H1 (cell line): ENCODE measurements around the gene GAPT. TPM values are rescaled to one million over a fixed set of nuclear protein-coding genes. Genes with fewer than 3 reads are reported as not detected.

Source experiments
- CTCF ChIA-PET: fragments of 300-600 bp; sonication (Branson Sonifier 250); formaldehyde crosslinking; loops from one replicate; lab custom pipeline; 2021; ENCODE audit not compliant: partially characterized antibody; lab: Charles Lee
- POLR2A ChIA-PET: fragments of 300-600 bp; sonication (Branson Sonifier 250); formaldehyde crosslinking; loops from one replicate; lab custom pipeline; 2021; ENCODE audit warnings: inconsistent platforms; ENCODE audit not compliant: partially characterized antibody; lab: Charles Lee
- DNase-seq, 2 experiments: peaks; one replicate each; pipeline versions ENCODE4 v3.0.0 to v3.0.0-alpha.2; 2010 to 2022; ENCODE audit warnings: low spot score in 2 of 2, low read depth in 1 of 2, mixed read lengths in 1 of 2
- FAIRE-seq: peaks from 2 replicates; lab custom pipeline; 2011; peaks lifted over from hg19 to GRCh38; lab: Jason Lieb, UNC
- H2AFZ ChIP-seq: 2 replicates; pipeline ENCODE4 v1.8.1; 2012; ENCODE audit warnings: low read length, inconsistent platforms
- H2AK5ac ChIP-seq: 2 replicates; pipeline ENCODE4 v1.6.1; 2013; ENCODE audit warnings: low read depth, low read length
- H2BK120ac ChIP-seq: replicated peaks from 2 replicates; pipeline ENCODE3; 2013; ENCODE audit warnings: low read depth, low read length, inconsistent platforms
- H2BK12ac ChIP-seq: 2 replicates; pipeline ENCODE4 v1.6.1; 2013; ENCODE audit warnings: low read depth, low read length
- H2BK15ac ChIP-seq: 2 replicates; pipeline ENCODE4 v1.6.1; 2013; ENCODE audit warnings: low read length
- H2BK20ac ChIP-seq: 2 replicates; pipeline ENCODE4 v1.6.1; 2013; ENCODE audit warnings: low read length
- H2BK5ac ChIP-seq: 2 replicates; pipeline ENCODE4 v1.6.1; 2013; ENCODE audit warnings: low read depth, low read length
- H3K14ac ChIP-seq: 2 replicates; pipeline ENCODE4 v1.6.1; 2013; ENCODE audit warnings: inconsistent platforms; ENCODE audit not compliant: insufficient read length
- H3K18ac ChIP-seq: 2 replicates; pipeline ENCODE4 v1.6.1; 2013; ENCODE audit warnings: low read length; ENCODE audit errors: extremely low read depth
- H3K23ac ChIP-seq: 2 replicates; pipeline ENCODE4 v1.6.1; 2013; ENCODE audit warnings: inconsistent platforms; ENCODE audit not compliant: insufficient read length
- H3K23me2 ChIP-seq: 2 replicates; pipeline ENCODE4 v1.6.1; 2013; ENCODE audit warnings: low read depth, low read length
- H3K27ac ChIP-seq: 2 replicates; pipeline ENCODE4 v1.6.1; 2011; ENCODE audit warnings: low read depth, low read length, inconsistent platforms
- H3K27me3 ChIP-seq, 4 experiments: replicated peaks in 1 of 4; 1 replicate in 1 of 4; 2 replicates in 3 of 4; pipeline versions ENCODE4 v1.6.1 to v1.8.1; 2011 to 2013; ENCODE audit warnings: low read length in 3 of 4, mild to moderate bottlenecking in 3 of 4, inconsistent platforms in 2 of 4, mixed read lengths in 2 of 4, moderate library complexity in 1 of 4; ENCODE audit not compliant: control insufficient read depth in 3 of 4, insufficient read depth in 3 of 4; ENCODE audit errors: extremely low read depth in 1 of 4
- H3K36me3 ChIP-seq, 4 experiments: 2 replicates each; pipeline versions ENCODE4 v1.6.1 to v1.8.1; 2011 to 2013; ENCODE audit warnings: mild to moderate bottlenecking in 4 of 4, low read length in 3 of 4, moderate library complexity in 2 of 4, control low read depth in 1 of 4, inconsistent platforms in 1 of 4; ENCODE audit not compliant: insufficient read depth in 4 of 4, control insufficient read depth in 2 of 4
- H3K4ac ChIP-seq: replicated peaks from 2 replicates; pipeline ENCODE3; 2013; ENCODE audit warnings: low read length, low read depth, mixed read lengths, inconsistent platforms; ENCODE audit not compliant: insufficient read length
- H3K4me1 ChIP-seq, 4 experiments: replicated peaks in 1 of 4; 1 replicate in 1 of 4; 2 replicates in 3 of 4; pipeline versions ENCODE4 v1.6.1 to v1.8.1; 2011 to 2013; ENCODE audit warnings: low read length in 3 of 4, inconsistent platforms in 2 of 4, mixed read lengths in 1 of 4; ENCODE audit not compliant: insufficient read depth in 4 of 4, control insufficient read depth in 3 of 4
- H3K4me2 ChIP-seq, 2 experiments: 2 replicates each; pipeline versions ENCODE4 v1.6.1 to v1.8.1; 2011 to 2013; ENCODE audit warnings: low read depth in 2 of 2, low read length in 2 of 2, control low read depth in 1 of 2, inconsistent platforms in 1 of 2, mild to moderate bottlenecking in 1 of 2; ENCODE audit not compliant: insufficient read depth in 1 of 2
- H3K4me3 ChIP-seq, 4 experiments: fragments of 200-600, 300-600 bp in 1 of 4; sonication (generic), shearing (Covaris generic), sonication (Bioruptor Twin) in 1 of 4; 2 replicates each; pipeline versions ENCODE4 v1.5.1 to v1.8.1; 2011 to 2016; ENCODE audit warnings: low read length in 4 of 4, low read depth in 3 of 4, control low read depth in 2 of 4, inconsistent platforms in 2 of 4, mild to moderate bottlenecking in 2 of 4, mixed read lengths in 1 of 4, moderate library complexity in 1 of 4; ENCODE audit not compliant: insufficient read depth in 2 of 4; ENCODE audit errors: extremely low read depth in 1 of 4
- H3K56ac ChIP-seq: replicated peaks from 2 replicates; pipeline ENCODE3; 2013; ENCODE audit warnings: low read depth, mild to moderate bottlenecking, mixed read lengths, low read length, inconsistent platforms; ENCODE audit not compliant: insufficient read length
- H3K79me1 ChIP-seq: 2 replicates; pipeline ENCODE4 v1.6.1; 2013; ENCODE audit warnings: low read depth, low read length, control low read depth
- H3K79me2 ChIP-seq, 2 experiments: 2 replicates each; pipeline versions ENCODE4 v1.6.1 to v1.8.1; 2012 to 2013; ENCODE audit warnings: low read length in 2 of 2, mild to moderate bottlenecking in 2 of 2, inconsistent platforms in 1 of 2; ENCODE audit not compliant: insufficient read depth in 2 of 2, control insufficient read depth in 1 of 2
- H3K9ac ChIP-seq, 4 experiments: replicated peaks in 1 of 4; 1 replicate in 1 of 4; 2 replicates in 3 of 4; pipeline versions ENCODE4 v1.6.1 to v1.8.1; 2011 to 2013; ENCODE audit warnings: low read depth in 3 of 4, low read length in 3 of 4, control low read depth in 2 of 4, mild to moderate bottlenecking in 2 of 4, moderate library complexity in 2 of 4, inconsistent platforms in 1 of 4; ENCODE audit errors: extremely low read depth in 1 of 4
- H3K9me3 ChIP-seq, 2 experiments: 2 replicates each; pipeline versions ENCODE4 v1.6.1 to v1.8.1; 2012 to 2013; ENCODE audit warnings: mild to moderate bottlenecking in 2 of 2, moderate library complexity in 2 of 2, control low read depth in 1 of 2, inconsistent platforms in 1 of 2, low read depth in 1 of 2, low read length in 1 of 2, mixed read lengths in 1 of 2; ENCODE audit not compliant: insufficient read depth in 2 of 2
- H4K20me1 ChIP-seq, 2 experiments: replicated peaks in 1 of 2; 2 replicates each; pipeline versions ENCODE3 to v1.8.1; 2011 to 2013; ENCODE audit warnings: inconsistent platforms in 2 of 2, low read length in 2 of 2, mild to moderate bottlenecking in 1 of 2; ENCODE audit not compliant: insufficient read depth in 2 of 2, control insufficient read depth in 1 of 2
- H4K5ac ChIP-seq: 2 replicates; pipeline ENCODE4 v1.6.1; 2013; ENCODE audit warnings: low read length, low read depth, mixed read lengths, inconsistent platforms; ENCODE audit not compliant: insufficient read length
- H4K8ac ChIP-seq: 2 replicates; pipeline ENCODE4 v1.8.0; 2013; ENCODE audit warnings: mild to moderate bottlenecking, moderate library complexity, low read length, inconsistent platforms; ENCODE audit not compliant: insufficient read depth; ENCODE audit errors: extremely low read depth
- H4K91ac ChIP-seq: replicated peaks from 2 replicates; pipeline ENCODE3; 2013; ENCODE audit warnings: low read length, mixed read lengths, inconsistent platforms; ENCODE audit not compliant: insufficient read length
- CBX8 ChIP-seq: fragments of 300-800, 300-1000 bp; sonication (generic); IDR thresholded peaks from 2 replicates; pipeline ENCODE4 v1.7.1; 2016; ENCODE audit warnings: low read depth, low read length, borderline replicate concordance
- KDM5A ChIP-seq: fragments of 200-600 bp; IDR thresholded peaks from 2 replicates; pipeline ENCODE4 v1.7.1; 2012; ENCODE audit warnings: mild to moderate bottlenecking, low read length, inconsistent platforms, mixed read lengths
- SP2 ChIP-seq: IDR thresholded peaks from 2 replicates; pipeline ENCODE4 v1.6.1; 2012; ENCODE audit warnings: mild to moderate bottlenecking, low read length, inconsistent platforms
- WGBS, 2 experiments: shearing (Covaris generic) in 1 of 2; methylation state at CpG; one replicate each; pipeline versions ENCODE4 v1.1.6 to v1.1.7; 2013 to 2015; ENCODE audit warnings: low lambda C conversion rate in 2 of 2, mixed read lengths in 2 of 2, inconsistent platforms in 1 of 2, low coverage in 1 of 2, missing lambda C conversion rate in 1 of 2; ENCODE audit not compliant: insufficient replicate concordance in 2 of 2, insufficient coverage in 1 of 2, insufficient read length in 1 of 2; ENCODE audit errors: extremely low coverage in 1 of 2, missing lambda C conversion rate in 1 of 2; 5-methylcytosine and 5-hydroxymethylcytosine counted together
- polyA plus RNA-seq, 7 experiments: library from polyadenylated mRNA; depleted of rRNA in 3 of 7; stranded (reverse) in 5 of 7; unstranded in 2 of 7; fragments of >200 nt in 5 of 7; fragments of 200-250 nt in 2 of 7; gene quantifications; 1 replicate in 5 of 7; 2 replicates in 1 of 7; 4 replicates in 1 of 7; pipeline versions ENCODE4 v1.2.1 to v1.2.3, GENCODE V29; 2011 to 2013; ENCODE audit warnings: missing spikeins in 2 of 7, mixed read lengths in 2 of 7
- total RNA-seq: library from RNA; stranded (reverse); fragmentation: NEBNext Ultra II Directional; extraction: Animal tissue kit (Norgen Biotek cat#: 25700); gene quantifications from 2 replicates; pipeline ENCODE4 v1.2.1, GENCODE V29; 2021

GAPT gene
- total and polyA plus RNA-seq, 2 of the 8 experiments (the other 6 are each of a cell fraction or from before 2014, with no cell fraction given), result not detected

GRCh38 chr5:58505502-58505901 is 14.3 kb downstream of the GAPT start:
- Histone ChIP-seq H3K36me3 (no peaks in the 10 kb centered on the region), H2BK5ac (no peak overlapping the region), H3K4ac (no peak overlapping the region), H3K18ac (no peak overlapping the region), H2BK20ac (no peak overlapping the region), H4K20me1 (no peaks in the 10 kb centered on the region), H3K27me3 (peaks cover 0 to 1% (median 0%) of the 10 kb centered on the region in 4 experiments; a peak in 1 of 7 replicates), H3K79me1 (no peaks in the 10 kb centered on the region), H2AFZ (no peak overlapping the region), H2AK5ac (no peak overlapping the region), H3K14ac (no peak overlapping the region), H2BK120ac (no peak overlapping the region), H4K5ac (no peak overlapping the region), H2BK15ac (no peak overlapping the region), H4K8ac (no peak overlapping the region), H3K56ac (no peak overlapping the region), H3K27ac (no peak overlapping the region), H2BK12ac (no peak overlapping the region), H3K4me3 (no peak overlapping the region), H3K23ac (no peak overlapping the region), H3K4me2 (no peak overlapping the region), H4K91ac (no peak overlapping the region), H3K9me3 (no peaks in the 10 kb centered on the region), H3K79me2 (no peaks in the 10 kb centered on the region), H3K4me1 (peaks cover 0 to 3% (median 0%) of the 10 kb centered on the region in 4 experiments; a peak in 1 of 7 replicates), H3K9ac (no peak overlapping the region), H3K23me2 (no peaks in the 10 kb centered on the region)
- FAIRE-seq (no peak), DNase-seq (no peak)
- ChIA-PET POLR2A (no interaction called here), CTCF (interaction anchor here (1.5 to 7.5 kb wide), 3 partner anchors 8 to 344 kb away, joined by 3 to 60 read pairs (median 16); no protein-coding TSS in a partner anchor)
- WGBS, 2 experiments, result 76% methylated on average over 2 of the region's 3 CpGs; no CpG with 5 or more reads in 1 of the 2 experiments
- TF ChIP-seq KDM5A, result no peak
- TF ChIP-seq CBX8, result no peak
- no peak for TF ChIP-seq SP2
